Measurements from ENCODE around the gene HIRA.
"Not testable (repeated sequence)": the region's sequence is repeated elsewhere in the genome, so short reads cannot be mapped to it uniquely, and the experiment has no call there.

The HIRA gene

GRCh38 chr22:19320136-19320535, 111.4 kb downstream of the HIRA start:
- not testable (repeated sequence) for DNase-seq

- no peak for DNase-seq
Measured at GRCh38 chr22:19319281-19319680, 112.3 kb downstream of the HIRA start.

- DNase-seq, result no peak
Measured at GRCh38 chr22:19317865-19318264, 113.7 kb downstream of the HIRA start.

- DNase-seq, result no peak
Measured at GRCh38 chr22:19307872-19308271, 123.7 kb downstream of the HIRA start.

GRCh38 chr22:19306535-19306934, 125.0 kb downstream of the HIRA start:
- DNase-seq, result not testable (repeated sequence)

GRCh38 chr22:19304547-19304946, 127.0 kb downstream of the HIRA start:
- DNase-seq, result no peak

GRCh38 chr22:19303785-19304184, 127.7 kb downstream of the HIRA start:
- no peak for DNase-seq

GRCh38 chr22:19295733-19296132, 135.8 kb downstream of the HIRA start:
- DNase-seq, result no peak

GRCh38 chr22:19292458-19293230, 138.9 kb downstream of the HIRA start:
- DNase-seq, result no peak

- peak; percentile 66 for DNase-seq
Measured at GRCh38 chr22:19291580-19292457, 139.7 kb downstream of the HIRA start, which contains the start of gene CLTCL1. TSS of gene CLTCL1 (minus strand) at chr22:19291719. CDS start at chr22:19291641, 78 bp downstream.

GRCh38 chr22:19291218-19291579, 140.3 kb downstream of the HIRA start:
- DNase-seq, result no peak

- DNase-seq, result no peak
Measured at GRCh38 chr22:19290400-19291217, 140.9 kb downstream of the HIRA start.

GRCh38 chr22:19289475-19290161, 141.9 kb downstream of the HIRA start:
- no peak for DNase-seq

GRCh38 chr22:19287889-19288288, 143.6 kb downstream of the HIRA start:
- DNase-seq, result no peak

- no peak for DNase-seq
Measured at GRCh38 chr22:19287076-19287707, 144.3 kb downstream of the HIRA start.

GRCh38 chr22:19285831-19286230, 145.7 kb downstream of the HIRA start:
- DNase-seq, result no peak
